Measurements from ENCODE around the gene HIF3A. TPM values are rescaled to one million over a fixed set of nuclear protein-coding genes. Genes with fewer than 3 reads are reported as not detected.

Gene HIF3A
- total and polyA plus RNA-seq, 9 of the 15 experiments (the other 6 are each of a cell fraction or from before 2014, with no cell fraction given), result 0.29 TPM; not detected in 8

DNA sequence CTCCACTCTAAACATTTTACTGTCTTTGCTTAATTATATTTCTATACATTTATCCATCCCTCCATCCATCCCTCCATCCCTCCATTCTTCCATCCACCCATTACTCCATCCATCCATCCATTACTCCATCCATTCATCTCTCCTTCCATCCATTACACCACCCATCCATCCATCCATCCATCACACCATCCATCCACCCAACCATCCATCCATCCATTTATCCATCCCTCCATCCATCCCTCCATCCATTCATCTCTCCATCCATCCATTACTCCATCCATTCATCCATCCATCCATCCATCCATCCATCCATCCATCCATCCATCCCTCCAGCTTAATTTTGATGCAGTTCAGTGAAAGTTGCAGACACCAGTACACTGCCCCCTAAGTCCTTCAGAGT is 5.0 kb upstream of the HIF3A start:
- ChIA-PET CTCF (ENCODE audit: low intra/inter-chr PET ratio) (no interaction called here), POLR2A (no interaction called here)
- H2AFZ ChIP-seq (ENCODE audit: low read depth, low read length), result no peak overlapping the region
- no peak overlapping the region for H3K4me3 ChIP-seq
- FAIRE-seq, result no peak
- no peak overlapping the region for H3K4me2 ChIP-seq (ENCODE audit: insufficient read depth, low read length)
- no peaks in the 10 kb centered on the region for H3K79me2 ChIP-seq (ENCODE audit: control insufficient read depth, insufficient read depth, low read length)
- ATAC-seq, result no peak
- peaks cover 0 to 4% of the 10 kb centered on the region in 2 experiments; a peak in 1 of 5 replicates for H3K27me3 ChIP-seq (ENCODE audit: control insufficient read depth in 2 of 2, insufficient read depth in 2 of 2, low read length in 2 of 2)
- H4K20me1 ChIP-seq (replicated peaks; ENCODE audit: control insufficient read depth, insufficient read depth, low read length), result no peaks in the 10 kb centered on the region
- intact Hi-C loops (cut with micrococcal nuclease), result no loop called here
- H3K36me3 ChIP-seq (ENCODE audit: control insufficient read depth, insufficient read depth, low read length), result no peaks in the 10 kb centered on the region
- H3K9ac ChIP-seq (ENCODE audit: insufficient read depth in 1 of 2, low read depth in 2 of 2, low read length in 2 of 2), result no peak overlapping the region
- no TSS peak for BruUV-seq (replicated peaks)
- H3K27ac ChIP-seq (ENCODE audit: extremely low read depth, low read depth, low read length), result no peak overlapping the region
- H3K9me1 ChIP-seq (ENCODE audit: control insufficient read depth, insufficient read depth, low read length), result no peaks in the 10 kb centered on the region
- no peak for DNase-seq (ENCODE audit: extremely low read depth in 1 of 4, low spot score in 3 of 4)
- H3K4me1 ChIP-seq (replicated peaks in 1 of 2; ENCODE audit: control insufficient read depth in 2 of 2, insufficient read depth in 2 of 2, low read length in 2 of 2), result peaks cover 0 to 3% of the 10 kb centered on the region in 2 experiments; a peak in 2 of 5 replicates
- H3K9me3 ChIP-seq (replicated peaks; ENCODE audit: control insufficient read depth, insufficient read depth, low read depth, low read length), result no peaks in the 10 kb centered on the region; the same call in 1 of the 2 replicates
- in situ Hi-C loops (cut with MboI), result no loop called here
- TF ChIP-seq CREBBP (IDR thresholded peaks at IDR 0.05; ENCODE audit: low read depth, low read length) (peak; percentile 58), ZNF561 (CRISPR knock-in tag; conservative IDR thresholded peaks at IDR 0.05) (no peak), TRIM24 (IDR thresholded peaks at IDR 0.05) (no peak), ZC3H11A (IDR thresholded peaks at IDR 0.05; ENCODE audit: low read depth, low read length) (no peak), EHMT2 (IDR thresholded peaks at IDR 0.05) (0 out of 2 replicates have a peak, but pooled peaks have one; percentile 46), POLR3G (IDR thresholded peaks at IDR 0.05; ENCODE audit: extremely low read depth, insufficient read length, insufficient replicate concordance) (no peak), ATF1 (CRISPR knock-in tag; IDR thresholded peaks at IDR 0.05) (no peak), ATF1 (tag; IDR thresholded peaks at IDR 0.05) (no peak), SMARCE1 (IDR thresholded peaks at IDR 0.05) (no peak), SRSF3 (IDR thresholded peaks at IDR 0.05; ENCODE audit: insufficient read depth, low read length) (no peak), KLF6 (CRISPR knock-in tag; IDR thresholded peaks at IDR 0.05; ENCODE audit: borderline replicate concordance) (no peak), OTX1 (CRISPR knock-in tag; IDR thresholded peaks at IDR 0.05) (0 out of 2 replicates have a peak, but pooled peaks have one; percentile 45), PHF21A (IDR thresholded peaks at IDR 0.05; ENCODE audit: borderline replicate concordance, low read depth) (no peak)
- TF ChIP-seq, protein P1, sequence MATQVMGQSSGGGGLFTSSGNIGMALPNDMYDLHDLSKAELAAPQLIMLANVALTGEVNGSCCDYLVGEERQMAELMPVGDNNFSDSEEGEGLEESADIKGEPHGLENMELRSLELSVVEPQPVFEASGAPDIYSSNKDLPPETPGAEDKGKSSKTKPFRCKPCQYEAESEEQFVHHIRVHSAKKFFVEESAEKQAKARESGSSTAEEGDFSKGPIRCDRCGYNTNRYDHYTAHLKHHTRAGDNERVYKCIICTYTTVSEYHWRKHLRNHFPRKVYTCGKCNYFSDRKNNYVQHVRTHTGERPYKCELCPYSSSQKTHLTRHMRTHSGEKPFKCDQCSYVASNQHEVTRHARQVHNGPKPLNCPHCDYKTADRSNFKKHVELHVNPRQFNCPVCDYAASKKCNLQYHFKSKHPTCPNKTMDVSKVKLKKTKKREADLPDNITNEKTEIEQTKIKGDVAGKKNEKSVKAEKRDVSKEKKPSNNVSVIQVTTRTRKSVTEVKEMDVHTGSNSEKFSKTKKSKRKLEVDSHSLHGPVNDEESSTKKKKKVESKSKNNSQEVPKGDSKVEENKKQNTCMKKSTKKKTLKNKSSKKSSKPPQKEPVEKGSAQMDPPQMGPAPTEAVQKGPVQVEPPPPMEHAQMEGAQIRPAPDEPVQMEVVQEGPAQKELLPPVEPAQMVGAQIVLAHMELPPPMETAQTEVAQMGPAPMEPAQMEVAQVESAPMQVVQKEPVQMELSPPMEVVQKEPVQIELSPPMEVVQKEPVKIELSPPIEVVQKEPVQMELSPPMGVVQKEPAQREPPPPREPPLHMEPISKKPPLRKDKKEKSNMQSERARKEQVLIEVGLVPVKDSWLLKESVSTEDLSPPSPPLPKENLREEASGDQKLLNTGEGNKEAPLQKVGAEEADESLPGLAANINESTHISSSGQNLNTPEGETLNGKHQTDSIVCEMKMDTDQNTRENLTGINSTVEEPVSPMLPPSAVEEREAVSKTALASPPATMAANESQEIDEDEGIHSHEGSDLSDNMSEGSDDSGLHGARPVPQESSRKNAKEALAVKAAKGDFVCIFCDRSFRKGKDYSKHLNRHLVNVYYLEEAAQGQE (IDR thresholded peaks at IDR 0.05; ENCODE audit: borderline replicate concordance), result no peak
- TF ChIP-seq, protein P1 (CRISPR knock-in tag; IDR thresholded peaks at IDR 0.05; ENCODE audit: low read depth), result no peak
- TF ChIP-seq, protein P2, sequence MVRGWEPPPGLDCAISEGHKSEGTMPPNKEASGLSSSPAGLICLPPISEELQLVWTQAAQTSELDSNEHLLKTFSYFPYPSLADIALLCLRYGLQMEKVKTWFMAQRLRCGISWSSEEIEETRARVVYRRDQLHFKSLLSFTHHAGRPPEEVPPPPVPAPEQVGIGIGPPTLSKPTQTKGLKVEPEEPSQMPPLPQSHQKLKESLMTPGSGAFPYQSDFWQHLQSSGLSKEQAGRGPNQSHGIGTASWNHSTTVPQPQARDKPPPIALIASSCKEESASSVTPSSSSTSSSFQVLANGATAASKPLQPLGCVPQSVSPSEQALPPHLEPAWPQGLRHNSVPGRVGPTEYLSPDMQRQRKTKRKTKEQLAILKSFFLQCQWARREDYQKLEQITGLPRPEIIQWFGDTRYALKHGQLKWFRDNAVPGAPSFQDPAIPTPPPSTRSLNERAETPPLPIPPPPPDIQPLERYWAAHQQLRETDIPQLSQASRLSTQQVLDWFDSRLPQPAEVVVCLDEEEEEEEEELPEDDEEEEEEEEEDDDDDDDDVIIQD (CRISPR knock-in tag; IDR thresholded peaks at IDR 0.05), result no peak
